ENCODE data around the gene ING3.
"Not testable (repeated sequence)": the region's sequence is repeated elsewhere in the genome, so short reads cannot be mapped to it uniquely, and the experiment has no call there.

Gene ING3

DNA sequence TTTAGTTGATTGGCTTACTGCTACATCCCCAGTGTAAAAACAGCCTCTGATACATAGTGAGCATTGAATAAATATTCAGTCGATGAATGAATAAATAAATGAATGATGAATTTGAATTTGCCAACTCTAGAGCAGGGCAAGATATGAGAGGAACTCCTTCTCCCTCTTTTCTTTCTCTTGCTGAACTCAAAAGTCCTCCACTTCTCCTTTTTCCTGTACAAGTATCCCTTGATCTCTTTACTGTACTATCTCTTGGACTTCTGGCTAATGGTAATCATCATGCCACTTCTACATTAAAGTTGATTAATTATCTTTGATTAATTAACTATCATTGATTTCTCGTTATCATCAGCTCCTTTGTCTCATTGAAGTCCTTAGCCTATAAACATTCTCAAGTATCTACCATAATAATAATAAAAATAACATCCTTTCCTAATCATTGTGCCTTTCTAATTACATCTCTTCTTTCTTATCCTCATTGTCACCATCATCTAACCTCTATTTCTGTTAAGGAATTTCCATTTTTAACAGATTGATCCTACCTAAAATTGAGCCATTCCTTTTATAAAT, 48.5 kb downstream of the ING3 start:
- H3K4me3 ChIP-seq (ENCODE audit: control insufficient read depth, low read depth, low read length) = no peak overlapping the region
- DNase-seq (ENCODE audit: low read depth) = no peak
- TF ChIP-seq, protein P1, sequence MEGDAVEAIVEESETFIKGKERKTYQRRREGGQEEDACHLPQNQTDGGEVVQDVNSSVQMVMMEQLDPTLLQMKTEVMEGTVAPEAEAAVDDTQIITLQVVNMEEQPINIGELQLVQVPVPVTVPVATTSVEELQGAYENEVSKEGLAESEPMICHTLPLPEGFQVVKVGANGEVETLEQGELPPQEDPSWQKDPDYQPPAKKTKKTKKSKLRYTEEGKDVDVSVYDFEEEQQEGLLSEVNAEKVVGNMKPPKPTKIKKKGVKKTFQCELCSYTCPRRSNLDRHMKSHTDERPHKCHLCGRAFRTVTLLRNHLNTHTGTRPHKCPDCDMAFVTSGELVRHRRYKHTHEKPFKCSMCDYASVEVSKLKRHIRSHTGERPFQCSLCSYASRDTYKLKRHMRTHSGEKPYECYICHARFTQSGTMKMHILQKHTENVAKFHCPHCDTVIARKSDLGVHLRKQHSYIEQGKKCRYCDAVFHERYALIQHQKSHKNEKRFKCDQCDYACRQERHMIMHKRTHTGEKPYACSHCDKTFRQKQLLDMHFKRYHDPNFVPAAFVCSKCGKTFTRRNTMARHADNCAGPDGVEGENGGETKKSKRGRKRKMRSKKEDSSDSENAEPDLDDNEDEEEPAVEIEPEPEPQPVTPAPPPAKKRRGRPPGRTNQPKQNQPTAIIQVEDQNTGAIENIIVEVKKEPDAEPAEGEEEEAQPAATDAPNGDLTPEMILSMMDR (conservative IDR thresholded peaks at IDR 0.05; ENCODE audit: control insufficient read depth, insufficient read depth, low read depth, low read length) = no peak

DNA sequence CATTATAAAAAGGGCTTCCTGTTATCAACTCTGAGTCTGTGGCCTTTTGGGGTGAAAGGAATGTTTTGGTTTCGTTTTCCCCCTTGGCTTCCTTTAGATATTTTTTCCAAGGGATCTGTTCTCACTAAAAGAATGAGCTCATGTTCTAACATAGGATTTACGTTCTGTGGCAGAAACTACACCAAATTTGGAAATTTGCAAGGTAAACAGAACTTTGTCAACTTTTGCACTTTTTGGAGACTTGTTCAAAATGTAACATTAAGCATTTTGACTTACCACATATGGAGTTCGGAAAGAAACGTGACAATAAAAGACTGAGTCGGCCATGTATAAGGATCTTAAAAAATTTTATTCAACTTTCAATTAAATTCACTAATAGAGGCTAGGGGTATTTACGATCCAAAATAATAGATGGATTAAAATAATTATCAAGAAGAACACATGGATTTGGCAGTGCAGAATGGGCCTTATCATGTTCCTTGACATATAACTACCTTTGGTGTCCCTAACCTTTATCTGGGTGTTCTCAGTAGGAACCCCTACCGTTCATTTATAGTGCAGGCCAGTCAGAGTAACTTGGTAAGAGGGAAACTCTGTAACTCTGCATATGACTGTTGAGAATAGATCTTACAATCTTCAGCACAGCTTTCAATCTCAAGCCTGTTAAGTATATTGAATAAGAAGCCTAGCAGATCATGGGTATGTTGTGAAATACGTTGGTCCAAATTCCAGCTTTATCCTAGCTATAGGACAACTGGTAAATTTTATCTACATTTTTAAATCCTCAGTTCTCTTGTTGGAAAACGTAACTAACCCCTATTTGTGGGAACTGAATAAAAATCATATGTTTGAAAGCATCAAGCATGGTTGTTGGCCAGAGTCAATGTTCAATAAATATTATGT, 49.8 kb downstream of the ING3 start:
- TF ChIP-seq, protein P1 (conservative IDR thresholded peaks at IDR 0.05; ENCODE audit: control insufficient read depth, insufficient read depth, low read depth, low read length) = no peak
- H3K4me3 ChIP-seq (ENCODE audit: control insufficient read depth, low read depth, low read length) = peak overlapping the region; percentile 27
- DNase-seq (ENCODE audit: low read depth) = peak; percentile 78

DNA sequence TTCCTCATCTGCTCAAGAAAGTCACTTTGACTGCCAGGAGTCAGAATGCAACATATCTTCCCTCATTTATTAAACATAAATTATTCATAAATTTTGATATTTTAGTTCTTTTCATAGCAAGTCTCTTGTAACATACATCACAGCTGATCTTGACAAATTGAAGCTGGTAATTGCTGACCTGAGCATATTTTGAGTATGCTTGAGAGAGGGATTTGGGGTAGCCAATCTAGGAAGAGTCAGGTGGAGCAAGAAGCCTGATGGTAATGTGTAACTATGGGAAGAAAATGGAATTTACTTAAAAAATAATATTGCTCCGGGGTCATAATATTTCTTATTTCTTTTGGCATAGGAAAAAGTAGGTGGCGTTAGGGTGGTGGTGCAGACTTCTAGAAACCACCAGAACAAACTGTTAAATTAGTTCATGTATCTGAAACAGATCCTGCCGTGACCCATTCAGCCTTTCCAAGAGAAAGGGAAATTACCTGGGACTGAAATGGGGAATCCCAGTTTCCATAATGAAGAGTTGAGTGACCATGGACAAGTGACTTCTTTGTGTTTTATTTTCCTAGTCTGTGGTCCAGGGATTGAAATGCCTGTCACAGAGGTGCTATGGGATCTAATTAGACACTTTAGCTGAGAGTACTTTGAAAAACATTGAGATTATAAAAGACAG, 50.8 kb downstream of the ING3 start:
- TF ChIP-seq, protein P1 (conservative IDR thresholded peaks at IDR 0.05; ENCODE audit: control insufficient read depth, insufficient read depth, low read depth, low read length) = no peak

DNA sequence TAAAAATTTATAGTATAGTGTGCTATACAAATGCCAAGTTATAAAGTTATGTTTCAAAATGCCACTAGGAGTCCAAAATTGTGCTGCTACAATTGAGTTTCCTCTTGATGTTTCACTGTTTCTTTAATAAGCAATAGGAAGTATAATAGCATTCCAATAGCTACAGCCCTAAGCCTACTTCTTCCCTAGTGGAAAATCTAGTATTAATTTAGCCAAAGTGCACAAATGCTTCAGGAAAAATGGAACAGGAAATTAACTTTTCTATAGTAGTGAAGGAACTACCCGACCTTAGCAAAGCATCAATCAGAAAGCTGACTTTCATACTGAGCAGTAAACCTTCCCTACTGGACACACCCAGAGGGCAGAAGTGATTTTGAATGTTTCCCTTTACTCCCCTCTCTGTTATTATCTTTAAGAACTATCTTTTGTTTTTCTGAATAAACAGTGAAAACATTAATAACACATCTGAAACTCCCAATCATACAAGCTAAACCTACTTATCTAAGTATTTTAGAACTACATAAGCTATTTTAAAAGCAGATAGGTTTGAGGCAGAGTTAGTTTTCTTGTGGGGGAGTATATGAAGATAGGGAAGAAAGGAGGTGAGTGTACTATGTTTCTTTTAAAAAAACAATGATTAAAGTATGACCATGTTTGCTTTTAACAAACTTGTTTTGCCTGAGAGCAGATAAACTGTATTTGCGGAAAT, 51.6 kb downstream of the ING3 start:
- DNase-seq (ENCODE audit: low read depth) = no peak
- H3K4me3 ChIP-seq (ENCODE audit: control insufficient read depth, low read depth, low read length) = no peak overlapping the region
- TF ChIP-seq, protein P1 (conservative IDR thresholded peaks at IDR 0.05; ENCODE audit: control insufficient read depth, insufficient read depth, low read depth, low read length) = no peak

More for the DNA sequence above, 50.8 kb downstream of the ING3 start:
- H3K4me3 ChIP-seq (ENCODE audit: control insufficient read depth, low read depth, low read length) = no peak overlapping the region
- DNase-seq (ENCODE audit: low read depth) = no peak

DNA sequence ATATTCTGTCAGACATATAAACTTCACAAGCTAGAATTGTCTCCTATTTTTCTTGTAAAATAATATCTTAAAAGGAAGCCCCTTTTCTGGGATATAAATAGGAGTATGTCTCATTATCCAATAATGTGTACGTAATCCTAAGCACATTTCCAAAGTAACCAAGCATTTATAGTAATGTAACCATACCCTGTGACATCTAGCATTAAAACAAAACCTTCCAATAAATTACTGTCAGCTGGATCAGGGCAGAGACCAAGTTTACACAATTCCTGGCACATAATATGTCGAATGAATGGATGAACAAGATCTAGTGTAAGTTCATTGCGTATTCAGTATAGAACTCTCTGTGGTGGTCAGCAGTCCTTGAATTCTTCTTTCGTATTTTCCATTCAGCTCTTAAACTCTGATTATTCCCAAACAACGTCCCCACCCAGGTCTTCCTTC, 52.2 kb downstream of the ING3 start:
- H3K4me3 ChIP-seq (ENCODE audit: control insufficient read depth, low read depth, low read length) = no peak overlapping the region
- TF ChIP-seq, protein P1 (conservative IDR thresholded peaks at IDR 0.05; ENCODE audit: control insufficient read depth, insufficient read depth, low read depth, low read length) = no peak
- no peak for DNase-seq (ENCODE audit: low read depth)

DNA sequence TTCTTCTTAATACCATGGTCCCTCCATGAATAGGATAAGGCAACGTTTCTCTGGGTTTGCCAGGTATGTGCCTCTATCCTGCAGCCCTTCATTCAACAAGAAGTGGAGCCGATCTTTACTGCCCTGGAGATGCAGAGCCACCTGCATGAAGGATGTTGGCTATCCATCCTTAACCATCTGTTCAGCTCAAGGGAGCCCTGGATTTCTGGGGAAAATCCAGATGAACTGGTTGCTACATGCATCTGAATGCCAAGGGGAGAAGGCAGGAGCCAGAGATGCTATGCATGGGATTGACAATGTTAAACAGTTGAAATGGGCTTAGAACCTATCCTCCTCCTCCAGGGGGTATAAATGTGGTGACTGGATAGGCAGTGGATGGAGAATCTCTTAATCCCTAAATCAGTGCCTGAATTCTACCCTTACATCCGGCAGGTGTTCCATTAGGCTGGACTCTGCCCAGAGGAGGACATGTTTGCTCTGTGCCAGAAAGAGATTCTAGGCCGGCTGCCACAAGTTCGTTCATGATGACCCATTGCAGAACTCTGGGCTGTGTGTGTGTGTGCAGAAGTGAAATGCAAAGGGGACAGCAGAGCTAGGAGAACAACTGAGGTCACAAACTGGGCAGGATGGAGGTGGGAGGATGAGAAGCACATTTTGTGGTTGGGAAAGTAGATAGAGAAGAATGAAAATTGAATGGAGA, 53.6 kb downstream of the ING3 start:
- no peak overlapping the region for H3K4me3 ChIP-seq (ENCODE audit: control insufficient read depth, low read depth, low read length)
- TF ChIP-seq, protein P1 (conservative IDR thresholded peaks at IDR 0.05; ENCODE audit: control insufficient read depth, insufficient read depth, low read depth, low read length) = no peak
- peak; percentile 46 for DNase-seq (ENCODE audit: low read depth)

DNA sequence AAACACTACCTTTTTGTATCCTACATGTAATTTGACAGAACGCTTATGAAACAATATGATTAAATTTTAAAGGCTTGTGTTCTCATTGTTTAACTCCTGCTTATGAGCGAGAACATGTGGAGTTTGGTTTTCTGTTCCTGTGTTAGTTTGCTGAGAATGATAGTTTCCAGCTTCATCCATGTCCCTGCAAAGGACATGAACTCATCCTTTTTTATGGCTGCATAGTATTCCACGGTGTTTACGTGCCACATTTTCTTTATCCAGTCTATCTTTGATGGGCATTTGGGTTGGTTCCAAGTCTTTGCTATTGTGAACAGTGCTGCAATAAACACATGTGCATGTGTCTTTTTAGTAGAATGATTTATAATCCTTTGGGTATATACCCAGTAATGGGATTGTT, 54.5 kb downstream of the ING3 start:
- H3K4me3 ChIP-seq (ENCODE audit: control insufficient read depth, low read depth, low read length); DNase-seq (ENCODE audit: low read depth): not testable (repeated sequence)

Measured in fibroblast of mammary gland (primary cell).